Stimulated activated CD4-positive, alpha-beta T cell treated with anti-CD3 and anti-CD28 coated beads, Interleukin-1b, Interleukin-23, amount 100 ng/mL, for 48 hours (primary cell): ENCODE measurements around the gene NEMP2.

Experiments
- DNase-seq: peaks from one replicate; pipeline ENCODE4 v3.0.0-alpha.2; 2020

Gene NEMP2

GRCh38 chr2:190455358-190456095, 79.0 kb downstream of the NEMP2 start:
- no peak for DNase-seq

- no peak for DNase-seq
These were observed 79.7 kb downstream of the NEMP2 start for GRCh38 chr2:190454795-190455194.
